GM11168 (cell line): ENCODE measurements around the gene LRSAM1.

ENCODE experiments used
- in situ Hi-C: fragments of 300-500 bp; cut with MboI; formaldehyde crosslinking; loops from one replicate; pipeline ENCODE4 v1.12.0; 2022; ENCODE audit warnings: low sequenced_read_pairs; ENCODE audit not compliant: unreplicated experiment

Gene LRSAM1

DNA sequence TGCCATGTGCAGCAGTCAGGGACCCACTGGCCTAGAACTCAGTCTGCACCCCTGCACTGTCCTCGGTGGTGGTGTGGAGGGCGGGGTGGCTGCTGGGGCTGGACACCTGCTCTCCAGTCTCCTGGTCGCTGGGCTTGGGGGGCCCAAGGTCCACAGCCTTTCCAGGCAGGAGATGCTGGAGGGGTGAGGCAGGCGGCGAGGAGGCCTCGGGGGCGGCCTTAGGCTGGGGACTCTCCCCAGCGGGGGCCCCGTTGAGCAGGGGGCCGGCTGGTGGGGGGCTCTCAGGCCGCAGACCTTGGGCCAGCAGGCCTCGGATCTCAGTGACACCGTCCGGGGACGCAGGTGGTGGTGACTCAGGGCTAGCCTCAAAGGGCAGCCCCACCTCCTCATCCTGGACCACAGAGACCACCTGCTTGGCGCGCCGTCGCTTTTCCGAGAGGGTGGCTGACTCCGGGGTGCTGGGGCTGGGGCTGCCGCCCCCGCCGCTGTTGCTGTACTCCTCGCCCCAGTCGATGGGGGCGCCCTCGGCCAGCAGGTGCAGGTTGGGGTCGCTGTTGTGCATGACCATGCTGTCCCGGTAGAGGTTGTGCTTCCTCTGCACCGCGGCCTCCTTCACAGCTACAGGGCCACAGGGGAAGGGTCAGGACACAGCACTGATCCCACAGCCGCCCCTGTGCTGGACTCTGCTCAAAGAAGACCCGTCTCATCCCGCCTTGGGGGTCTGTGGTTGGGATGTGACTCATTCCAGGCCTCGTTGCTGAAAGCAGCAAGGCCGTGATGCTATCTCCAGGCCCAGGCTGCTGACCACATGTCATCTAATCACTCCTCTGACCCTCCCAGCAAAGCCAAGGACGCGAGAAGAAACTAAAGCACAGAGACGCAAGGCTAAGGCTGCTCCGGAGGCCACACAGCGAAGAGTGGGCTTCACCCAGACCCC lies 55.8 kb downstream of the LRSAM1 start:
- in situ Hi-C loops = no loop called here

DNA sequence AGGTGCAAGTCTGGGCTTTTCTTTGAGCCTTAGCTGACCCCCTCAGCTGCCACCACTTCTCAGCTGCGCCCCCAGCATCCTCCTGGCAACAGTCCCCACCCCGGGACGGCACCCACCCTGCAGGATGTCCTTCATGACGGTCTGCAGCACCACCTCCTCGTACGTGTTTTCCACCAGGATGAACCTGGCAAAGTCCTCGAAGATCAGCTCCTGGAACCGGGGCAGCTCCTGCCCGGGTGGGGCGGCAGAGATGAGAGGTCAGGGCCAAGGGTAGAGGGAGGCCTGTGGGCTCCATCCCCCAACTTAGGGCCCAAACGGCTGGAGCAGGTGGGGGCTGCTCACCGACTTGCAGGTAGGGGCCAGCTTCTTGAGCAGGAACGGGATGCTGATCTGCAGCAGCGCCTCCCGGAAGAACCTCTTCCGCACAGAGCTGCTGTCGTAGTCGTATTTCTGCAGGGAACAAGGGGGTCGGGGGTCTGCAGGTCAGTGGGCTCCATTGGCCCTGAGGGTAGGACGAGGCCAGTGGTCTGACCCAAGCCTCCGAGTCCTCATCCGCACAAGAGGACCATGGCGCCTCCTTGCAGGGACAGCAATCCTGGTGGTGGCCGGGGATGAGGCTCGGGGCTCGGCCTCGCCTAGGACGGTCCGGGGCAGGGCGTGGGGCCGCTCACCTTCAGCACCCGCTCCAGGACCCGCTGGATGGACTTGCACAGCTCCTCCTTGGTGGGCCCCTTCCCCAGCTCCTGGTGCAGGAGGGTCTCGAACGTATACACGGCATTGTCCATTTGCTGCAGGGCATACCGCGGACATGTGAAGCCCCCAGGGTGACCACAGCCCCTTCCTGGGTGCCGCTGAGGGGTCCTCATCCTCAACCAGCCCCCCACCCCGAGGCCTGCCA lies 56.7 kb downstream of the LRSAM1 start:
- in situ Hi-C loops = no loop called here

DNA sequence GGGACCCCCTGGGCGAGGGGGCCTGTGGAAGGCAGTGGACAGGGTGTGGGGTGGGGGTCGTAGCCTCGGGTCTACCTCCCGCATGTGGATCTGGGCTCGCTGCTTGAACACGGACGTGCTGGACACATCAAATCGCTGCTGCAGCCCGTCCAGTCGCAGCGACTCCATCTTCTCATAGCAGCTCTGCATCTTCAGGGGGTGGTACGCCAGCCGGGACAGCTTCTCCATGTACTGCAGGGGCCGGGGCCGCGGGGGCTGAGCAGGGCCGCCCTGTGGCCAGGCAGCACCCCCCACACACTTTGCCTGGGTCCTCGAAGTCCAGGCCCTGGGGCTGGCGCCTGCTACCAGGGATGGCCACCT lies 57.6 kb downstream of the LRSAM1 start:
- in situ Hi-C loops = no loop called here

DNA sequence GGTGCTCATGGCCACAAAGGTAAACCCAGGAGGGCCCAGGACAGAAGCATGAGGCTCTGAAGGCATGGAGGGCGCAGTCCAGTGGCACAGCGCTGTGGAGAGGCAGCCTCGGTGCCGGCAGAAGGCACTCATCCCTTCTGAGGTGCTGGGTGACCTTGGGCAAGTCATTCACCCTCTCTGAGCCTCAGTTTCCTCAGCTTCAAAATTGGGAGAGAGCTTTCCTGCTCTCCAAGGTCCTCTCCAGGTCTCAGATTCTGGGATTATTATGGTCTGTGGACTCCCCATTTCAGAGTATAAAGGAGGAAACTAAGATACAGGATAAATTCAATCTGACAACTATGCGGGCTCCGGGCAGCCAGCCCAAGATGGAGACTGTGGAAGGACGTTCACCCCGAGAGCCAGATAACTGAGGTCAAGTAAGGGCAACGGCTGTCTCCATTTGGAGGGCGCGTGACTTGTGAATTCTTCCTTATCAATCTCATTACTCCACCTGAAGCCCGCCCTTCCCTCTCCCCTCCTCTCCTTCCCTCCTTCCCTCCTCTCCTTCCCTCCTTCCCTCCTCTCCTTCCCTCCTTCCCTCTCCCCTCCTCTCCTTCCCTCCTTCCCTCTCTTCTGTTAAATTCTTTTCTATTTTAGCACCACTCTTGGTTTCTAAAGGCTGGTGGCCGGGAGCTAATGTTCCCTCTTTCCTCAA lies 58.1 kb downstream of the LRSAM1 start:
- in situ Hi-C loops = no loop called here

DNA sequence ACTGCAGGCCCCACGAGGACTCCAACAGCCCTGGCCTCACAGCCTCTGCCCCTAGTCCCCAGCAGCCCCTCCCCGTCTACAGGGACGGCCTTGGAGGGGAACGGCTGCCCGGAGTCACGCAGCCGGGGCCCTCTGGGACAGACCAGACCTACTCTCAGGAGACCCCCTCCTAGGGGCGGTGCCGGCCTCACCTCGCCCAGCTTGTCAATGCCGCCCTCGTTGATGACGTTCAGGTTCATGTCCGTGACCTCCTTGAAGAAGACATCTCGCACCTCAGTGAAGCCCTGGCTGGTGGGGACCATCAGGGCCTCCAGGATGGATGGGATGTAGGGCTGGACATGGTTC lies 58.6 kb downstream of the LRSAM1 start:
- in situ Hi-C loops = no loop called here

DNA sequence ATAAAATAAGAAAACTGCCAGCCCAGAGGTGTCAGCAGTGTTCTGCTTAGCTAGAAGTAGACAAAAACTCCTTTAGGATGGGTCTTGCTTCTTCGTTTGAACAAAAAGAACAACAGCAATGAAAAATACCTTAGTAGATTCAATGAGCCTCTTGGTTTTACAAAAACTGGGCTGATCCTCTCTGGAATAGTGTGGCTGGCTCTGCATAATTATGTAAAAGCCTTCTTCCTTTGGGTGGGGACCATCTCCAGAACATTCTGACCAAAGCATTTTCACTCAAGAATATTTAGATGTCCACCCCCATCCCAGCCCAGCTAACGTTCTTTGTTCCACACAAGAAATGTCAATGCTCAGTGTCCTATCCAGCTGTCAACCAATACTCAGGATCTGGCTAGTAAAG lies 63.2 kb downstream of the LRSAM1 start:
- in situ Hi-C loops = no loop called here

DNA sequence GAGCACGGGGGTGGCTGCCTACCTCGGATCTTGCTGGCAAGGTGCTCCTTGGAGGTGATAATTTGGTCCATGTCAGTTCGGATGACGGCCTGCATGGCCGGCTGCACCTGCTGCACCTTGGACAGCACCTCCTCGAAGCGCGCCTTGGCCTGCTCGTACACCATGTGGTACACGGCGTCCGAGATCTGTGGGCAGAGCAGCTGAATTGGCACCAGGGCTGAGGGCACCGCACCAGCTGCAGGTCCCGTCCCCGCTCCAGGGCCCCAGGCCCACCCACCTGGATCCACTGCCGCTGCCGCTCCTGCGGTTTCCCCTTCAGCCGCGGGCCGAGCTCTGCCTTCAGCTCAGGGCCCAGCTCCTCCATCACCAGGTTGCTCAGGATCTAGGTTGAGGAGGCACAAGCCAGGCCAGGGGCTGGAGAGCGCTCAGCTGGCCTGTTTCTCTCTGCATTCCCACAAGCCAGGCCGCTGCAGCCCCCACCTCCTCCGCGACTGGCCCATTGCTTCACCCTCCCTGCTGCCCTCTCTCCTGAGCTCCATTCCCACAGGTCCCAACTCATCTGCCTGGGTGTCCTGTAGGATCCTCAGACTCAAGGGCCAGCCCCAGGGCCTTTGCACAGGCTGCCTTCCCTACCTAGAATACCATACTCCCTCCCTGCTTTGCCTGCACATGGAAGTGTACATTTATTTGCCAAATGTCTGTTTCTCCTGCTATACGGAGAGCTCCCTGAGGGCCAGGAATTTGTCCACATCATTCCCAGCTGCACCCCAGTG lies 65.7 kb downstream of the LRSAM1 start:
- in situ Hi-C loops = no loop called here

DNA sequence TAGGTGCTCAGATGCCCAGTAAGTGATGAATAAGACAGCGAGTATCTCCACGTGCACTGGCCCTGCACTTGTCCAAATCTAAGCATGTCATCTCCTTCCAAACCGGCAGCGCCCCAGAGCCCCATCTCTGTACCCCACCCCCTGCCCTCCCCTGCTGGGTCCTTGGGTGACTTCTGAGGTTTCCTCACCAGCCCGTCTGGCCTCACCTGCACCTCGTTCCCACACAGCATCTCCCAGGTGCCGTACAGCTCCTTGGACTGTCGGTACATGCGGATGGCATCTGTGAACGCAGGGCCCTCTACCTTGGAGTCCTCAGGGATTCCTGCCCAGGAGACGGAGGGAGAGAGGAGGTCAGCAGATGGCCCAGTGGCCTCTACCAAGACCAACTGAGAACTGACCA lies 66.3 kb downstream of the LRSAM1 start:
- in situ Hi-C loops = no loop called here

DNA sequence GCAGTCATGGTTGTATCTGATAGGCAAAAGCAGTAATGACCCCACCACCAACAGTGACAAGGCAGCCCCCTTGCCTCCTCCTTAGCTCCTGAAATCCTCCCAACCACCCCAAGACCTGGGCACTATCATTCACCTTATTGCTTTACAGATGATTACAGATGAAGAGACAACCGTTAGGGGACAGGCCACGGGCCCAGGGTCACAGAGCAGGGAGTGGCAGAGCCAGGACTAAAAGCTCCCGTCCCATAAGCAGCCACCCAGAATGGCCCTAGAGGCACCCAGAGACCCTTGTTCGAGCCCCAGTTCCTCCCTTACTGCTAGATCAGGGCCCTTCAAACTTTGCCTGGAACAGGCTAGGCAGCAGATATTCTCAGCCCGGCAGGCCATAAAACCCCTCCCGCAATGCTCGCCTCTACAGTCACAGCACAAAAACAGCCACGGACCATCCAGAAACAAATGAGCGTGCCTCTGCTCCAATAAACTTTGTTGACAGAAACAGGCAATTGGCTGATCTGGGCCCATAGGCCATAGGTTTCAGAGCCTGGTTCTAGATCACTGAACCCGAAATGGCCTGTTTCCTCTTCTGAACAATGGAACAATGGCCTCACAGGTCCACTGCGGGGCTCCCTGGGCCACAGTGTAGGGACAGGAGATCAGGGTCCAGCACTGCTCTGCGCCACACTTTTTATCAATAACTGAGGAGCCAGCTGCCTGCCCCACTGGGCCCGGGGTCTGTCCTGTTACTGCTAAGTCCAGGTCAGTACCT lies 67.0 kb downstream of the LRSAM1 start:
- in situ Hi-C loops = no loop called here

DNA sequence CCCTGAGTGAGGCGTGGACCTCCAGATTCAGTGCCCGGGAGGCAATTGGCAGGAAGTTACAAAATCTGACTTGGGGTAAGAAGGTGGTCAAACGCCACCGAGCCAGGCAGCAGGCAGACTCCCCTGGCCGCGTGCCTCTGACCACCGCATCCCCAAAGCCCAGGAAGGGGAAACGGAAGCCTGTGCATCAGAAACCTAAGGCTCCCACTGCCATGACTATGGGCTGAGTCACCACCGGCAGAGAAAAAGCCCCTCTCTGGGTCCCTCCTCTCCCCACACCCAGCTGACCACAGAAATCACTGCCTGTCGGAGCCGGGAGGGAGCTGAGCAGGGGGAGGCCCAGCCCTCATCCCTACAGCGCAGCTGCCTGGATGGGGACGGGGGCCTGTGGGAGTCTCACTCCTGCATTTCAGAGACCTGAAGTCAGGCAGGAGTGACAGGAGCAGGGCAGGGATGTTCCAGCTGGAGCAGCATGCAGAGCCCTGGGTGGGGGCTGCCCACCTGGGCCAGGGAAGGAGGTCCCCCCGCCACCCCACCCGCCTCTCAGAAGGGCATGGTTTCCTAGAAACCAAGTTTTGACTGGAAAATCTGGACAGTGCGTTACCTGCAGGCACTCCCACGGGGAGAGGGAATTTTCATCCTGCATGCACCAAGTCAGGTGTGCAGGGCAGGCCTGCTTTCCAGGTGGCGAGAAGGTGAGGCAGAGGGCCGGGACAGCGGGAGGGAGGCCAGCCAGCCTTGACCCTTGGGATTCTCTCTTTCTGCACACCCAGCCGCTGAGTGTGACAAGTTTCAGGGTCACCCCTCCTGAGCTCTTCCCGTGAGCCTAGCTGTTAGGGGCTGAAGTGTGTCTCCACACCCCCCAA lies 68.2 kb downstream of the LRSAM1 start:
- in situ Hi-C loops = no loop called here

DNA sequence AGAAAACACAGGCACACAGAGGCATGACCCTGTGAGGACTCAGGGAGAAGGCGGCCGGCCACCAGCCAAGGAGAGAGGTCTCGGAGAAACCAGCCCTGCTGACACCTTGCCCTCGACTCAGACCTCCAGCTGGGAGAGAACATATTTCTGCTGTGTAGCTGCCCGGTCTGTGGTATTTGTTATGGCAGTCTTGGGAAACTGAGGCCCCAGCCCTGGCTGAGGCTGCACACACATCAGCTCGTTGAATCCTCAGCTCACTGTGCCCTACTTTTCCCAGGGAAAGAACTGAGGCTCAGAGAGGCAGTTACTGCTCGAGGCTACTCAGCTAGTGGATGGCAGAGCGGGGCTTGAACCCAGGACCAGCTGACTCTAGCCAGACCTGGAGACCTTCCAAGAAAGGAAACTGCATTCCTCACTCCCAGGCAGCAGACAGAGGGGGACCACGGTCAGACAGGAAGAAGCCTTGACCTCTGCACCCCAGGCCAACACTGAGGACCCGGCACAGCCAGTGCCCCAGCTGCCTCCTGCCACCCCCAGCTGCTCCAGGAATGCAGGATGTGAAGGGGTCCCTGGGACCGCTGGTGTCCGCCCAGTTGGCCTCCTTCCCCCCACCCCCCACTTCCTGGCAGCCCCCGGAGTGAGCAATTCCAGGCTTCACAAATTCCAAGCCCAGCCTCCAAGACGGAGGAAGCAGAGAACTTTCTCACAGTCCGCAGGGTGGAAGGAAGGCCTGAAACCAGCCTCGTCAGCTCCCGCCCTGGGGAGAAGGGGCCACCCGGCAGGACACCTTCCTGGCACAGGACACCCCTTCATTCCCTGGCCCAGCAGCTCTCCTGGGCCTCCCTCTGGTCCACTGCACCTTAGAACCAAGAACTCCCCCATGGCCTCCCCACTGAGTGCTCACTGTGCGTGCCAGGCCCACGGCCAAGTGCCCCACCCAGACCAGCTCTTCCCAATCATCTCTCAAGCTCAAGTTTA lies 69.9 kb downstream of the LRSAM1 start:
- in situ Hi-C loops = no loop called here

DNA sequence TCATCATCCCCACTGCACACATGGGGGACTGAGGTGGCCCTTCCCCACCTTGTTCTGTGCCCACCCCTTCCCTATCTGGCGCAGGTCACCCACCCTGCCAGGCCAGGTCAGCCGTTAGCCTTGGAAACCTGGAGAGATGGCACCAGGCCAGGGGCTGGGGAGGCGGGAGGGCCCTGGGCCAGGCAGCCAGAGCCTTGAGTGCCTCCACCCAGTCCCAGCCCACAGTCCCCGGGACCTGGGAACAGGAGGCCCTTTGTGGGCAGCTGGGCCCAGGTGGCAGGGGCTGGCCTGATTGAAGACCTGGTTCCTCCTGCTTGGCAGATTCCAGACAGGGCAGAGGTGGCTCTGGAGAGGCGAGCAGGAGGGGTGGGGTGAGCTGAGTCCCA lies 70.6 kb downstream of the LRSAM1 start:
- in situ Hi-C loops = no loop called here

DNA sequence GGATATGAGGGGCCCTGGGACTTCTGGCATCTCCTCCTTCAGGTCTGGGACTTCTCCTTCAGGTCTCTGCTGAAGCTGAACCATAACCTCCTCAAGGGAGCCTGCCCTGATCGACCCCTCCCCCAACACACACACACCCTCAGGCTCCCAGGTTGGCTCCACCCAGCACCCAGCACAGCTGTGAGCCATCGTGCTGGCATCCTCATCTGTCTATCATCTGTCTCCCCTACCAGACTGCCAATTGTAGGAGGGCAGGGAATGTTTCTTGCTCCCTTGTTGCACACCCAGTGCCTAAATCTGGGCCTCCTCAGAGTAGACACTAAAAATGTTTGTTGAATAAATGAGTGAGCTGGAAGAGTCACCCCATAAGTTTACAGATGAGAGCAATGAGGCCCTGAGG lies 71.4 kb downstream of the LRSAM1 start:
- in situ Hi-C loops = no loop called here

DNA sequence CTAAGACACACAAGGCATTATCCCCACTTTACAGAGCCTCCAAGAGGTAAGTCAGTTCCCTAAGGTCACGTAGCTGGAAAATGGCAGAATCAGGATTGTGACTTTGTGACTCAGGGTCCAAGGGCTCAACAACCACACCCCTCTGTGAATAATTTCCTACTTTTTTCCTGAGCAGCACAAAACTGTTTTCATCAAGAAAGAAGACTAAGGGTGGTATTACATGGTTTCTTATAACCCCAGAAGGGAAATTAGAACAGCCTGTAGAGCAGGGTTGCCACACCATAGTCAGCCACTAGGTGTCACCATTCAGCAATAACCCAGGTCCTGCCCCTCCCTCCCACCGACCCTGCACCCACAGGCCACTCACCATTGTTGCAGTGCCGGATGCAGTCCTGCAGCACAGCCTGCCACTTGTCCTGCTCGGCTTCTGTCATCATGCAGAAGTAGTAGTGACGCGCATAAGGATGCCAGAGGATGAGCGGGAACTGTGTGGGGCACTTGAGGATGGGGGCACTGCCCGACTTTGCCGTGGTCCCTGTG lies 72.1 kb downstream of the LRSAM1 start:
- in situ Hi-C loops = no loop called here

DNA sequence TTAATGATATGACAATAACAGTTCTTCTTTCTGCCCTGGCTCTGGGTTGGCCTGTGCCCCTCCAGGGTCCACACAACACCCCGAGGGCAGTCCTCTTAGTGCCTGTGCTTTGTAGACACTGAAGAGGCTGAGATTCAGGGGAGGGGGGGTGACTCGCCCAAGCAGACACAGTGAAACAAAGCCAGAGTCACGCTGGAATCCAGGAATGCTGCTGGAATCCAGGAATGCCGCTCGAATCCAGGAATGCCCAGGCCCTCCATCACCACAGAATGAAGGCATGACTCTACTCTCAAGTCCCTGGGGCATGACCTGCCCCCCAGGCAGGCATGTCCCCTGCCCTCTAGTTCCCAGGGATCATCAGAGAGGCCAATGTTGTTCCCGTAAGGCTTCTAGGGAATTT lies 73.1 kb downstream of the LRSAM1 start:
- in situ Hi-C loops = no loop called here

DNA sequence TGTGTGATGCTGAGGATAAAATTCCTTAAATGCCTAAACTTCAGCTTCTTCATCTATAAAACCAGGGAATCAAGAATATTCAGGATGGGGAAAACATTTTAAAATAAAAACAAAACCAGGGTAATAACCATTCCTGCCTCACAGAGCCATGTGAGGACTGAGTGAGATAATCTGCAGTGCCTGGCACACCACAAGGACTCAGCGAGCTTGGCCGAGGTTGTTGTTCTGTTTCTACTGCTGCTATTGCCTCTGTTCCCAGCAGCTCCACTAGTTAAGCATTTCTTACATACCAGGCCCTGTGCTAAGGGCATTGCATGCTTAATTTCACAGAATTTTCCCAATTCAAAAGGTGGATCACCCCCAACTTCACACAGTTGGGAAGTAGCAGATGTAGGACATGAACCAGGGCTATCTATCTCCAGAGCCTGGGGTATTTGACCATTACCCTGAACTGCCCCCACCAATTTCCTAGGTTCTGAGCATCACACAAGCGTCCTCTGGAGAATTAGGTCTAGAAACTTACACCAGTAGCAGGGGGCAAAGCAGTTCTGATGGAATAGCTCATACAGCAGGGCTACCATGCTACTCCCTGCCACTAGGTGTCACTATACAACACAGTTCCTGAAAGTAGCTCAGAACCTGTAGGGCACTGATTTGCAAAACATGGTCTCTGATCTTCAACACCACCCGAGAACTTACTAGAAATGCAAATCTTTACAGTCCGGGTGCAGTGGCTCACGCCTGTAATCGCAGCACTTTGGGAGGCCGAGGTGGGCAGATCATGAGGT lies 74.3 kb downstream of the LRSAM1 start:
- in situ Hi-C loops = no loop called here
